Gastrocnemius medialis (tissue), 4 donors: ENCODE results near the gene HOXA3.

ENCODE experiments used
- POLR2A ChIP-seq, 2 donors: fragments of 450-650 bp; IDR thresholded peaks; one replicate each; pipeline ENCODE4 v1.6.1; 2017; ENCODE audit warnings: antibody characterized with exemption in 2 of 2, mild to moderate bottlenecking in 2 of 2, moderate library complexity in 2 of 2
- TF ChIP-seq, protein P1 (sequence below), 5 experiments: fragments of 450-650 bp in 3 of 5; fragments of 200-600 bp in 2 of 5; sonication (generic) in 2 of 5; IDR thresholded peaks in 4 of 5; conservative IDR thresholded peaks in 1 of 5; 1 replicate in 4 of 5; 2 replicates in 1 of 5; pipeline ENCODE4 v1.5.1; 2016 to 2019; ENCODE audit warnings: antibody characterized with exemption in 5 of 5, mild to moderate bottlenecking in 3 of 5, moderate library complexity in 3 of 5

DNA sequence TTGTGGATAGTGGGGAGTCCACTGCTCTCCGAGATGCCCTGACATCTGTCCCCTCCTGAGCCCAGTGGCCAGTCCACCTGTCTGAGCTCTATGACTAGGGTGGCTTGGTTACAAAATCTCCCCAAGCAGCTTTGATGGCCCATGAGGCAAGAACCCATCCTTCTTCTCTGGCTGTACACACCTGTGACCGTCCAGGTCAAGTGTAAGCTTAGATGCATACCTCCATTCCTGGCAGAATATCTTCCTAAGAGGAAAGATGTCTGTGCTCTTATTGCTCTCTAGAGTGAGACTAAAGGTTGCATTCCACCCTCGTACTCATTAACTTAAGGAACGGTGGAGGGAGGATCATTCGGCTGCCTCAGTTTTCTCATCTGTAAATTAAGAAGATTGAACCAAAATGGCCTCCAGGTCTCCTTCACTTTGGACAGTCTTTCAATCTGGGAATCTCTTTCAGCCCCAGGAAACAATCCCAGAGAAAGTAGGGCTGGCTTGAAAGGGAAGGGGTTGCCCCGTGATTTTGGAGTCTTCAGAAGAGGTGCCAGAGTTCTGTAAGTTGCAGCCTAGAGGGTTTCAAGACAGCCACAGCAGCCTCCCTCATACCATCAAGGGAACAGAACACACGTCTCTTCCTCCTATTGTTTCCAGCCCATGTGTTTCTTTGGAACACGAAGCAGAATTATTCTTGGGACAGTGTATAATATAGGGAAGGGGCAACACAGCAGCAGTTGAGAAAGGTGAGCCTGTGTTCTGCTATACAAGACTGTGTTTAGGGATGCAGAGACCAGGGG, 27.3 kb downstream of the HOXA3 start:
- TF ChIP-seq, protein P1, sequence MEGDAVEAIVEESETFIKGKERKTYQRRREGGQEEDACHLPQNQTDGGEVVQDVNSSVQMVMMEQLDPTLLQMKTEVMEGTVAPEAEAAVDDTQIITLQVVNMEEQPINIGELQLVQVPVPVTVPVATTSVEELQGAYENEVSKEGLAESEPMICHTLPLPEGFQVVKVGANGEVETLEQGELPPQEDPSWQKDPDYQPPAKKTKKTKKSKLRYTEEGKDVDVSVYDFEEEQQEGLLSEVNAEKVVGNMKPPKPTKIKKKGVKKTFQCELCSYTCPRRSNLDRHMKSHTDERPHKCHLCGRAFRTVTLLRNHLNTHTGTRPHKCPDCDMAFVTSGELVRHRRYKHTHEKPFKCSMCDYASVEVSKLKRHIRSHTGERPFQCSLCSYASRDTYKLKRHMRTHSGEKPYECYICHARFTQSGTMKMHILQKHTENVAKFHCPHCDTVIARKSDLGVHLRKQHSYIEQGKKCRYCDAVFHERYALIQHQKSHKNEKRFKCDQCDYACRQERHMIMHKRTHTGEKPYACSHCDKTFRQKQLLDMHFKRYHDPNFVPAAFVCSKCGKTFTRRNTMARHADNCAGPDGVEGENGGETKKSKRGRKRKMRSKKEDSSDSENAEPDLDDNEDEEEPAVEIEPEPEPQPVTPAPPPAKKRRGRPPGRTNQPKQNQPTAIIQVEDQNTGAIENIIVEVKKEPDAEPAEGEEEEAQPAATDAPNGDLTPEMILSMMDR (IDR thresholded peaks at IDR 0.05 in 4 of 5, conservative IDR thresholded peaks at IDR 0.05 in 1 of 5), result no peak
- TF ChIP-seq POLR2A (IDR thresholded peaks at IDR 0.05), result peak in 1 of 2 donors; percentile 41
